Inflammatory macrophage treated with lipopolysaccharide for 1 hour (primary cell): ENCODE data around the gene PLLP.

Experiments used
- DNase-seq, 2 donors: peaks; one replicate each; pipeline ENCODE4 v3.0.0-alpha.2; 2020 to 2022

PLLP gene

DNA sequence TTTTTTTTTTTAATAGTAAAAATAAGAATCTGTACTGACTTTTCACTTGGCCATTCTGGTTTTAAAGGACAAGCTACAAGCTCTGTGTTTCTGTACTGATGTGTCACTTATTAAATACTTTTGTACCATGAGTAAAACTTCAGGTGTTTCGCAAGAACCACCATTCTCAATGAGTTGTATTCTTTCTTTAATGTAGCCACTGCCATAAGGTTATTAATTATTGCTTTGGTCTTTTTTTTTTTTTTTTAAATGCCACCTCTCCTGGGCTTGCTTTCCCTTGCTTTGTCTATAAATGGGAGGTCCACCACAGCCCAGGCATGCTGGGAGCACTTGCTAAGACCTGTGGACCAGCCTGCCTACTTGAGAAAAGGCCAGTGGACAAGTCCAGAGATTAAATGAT lies 31.0 kb downstream of the PLLP start:
- no peak for DNase-seq

DNA sequence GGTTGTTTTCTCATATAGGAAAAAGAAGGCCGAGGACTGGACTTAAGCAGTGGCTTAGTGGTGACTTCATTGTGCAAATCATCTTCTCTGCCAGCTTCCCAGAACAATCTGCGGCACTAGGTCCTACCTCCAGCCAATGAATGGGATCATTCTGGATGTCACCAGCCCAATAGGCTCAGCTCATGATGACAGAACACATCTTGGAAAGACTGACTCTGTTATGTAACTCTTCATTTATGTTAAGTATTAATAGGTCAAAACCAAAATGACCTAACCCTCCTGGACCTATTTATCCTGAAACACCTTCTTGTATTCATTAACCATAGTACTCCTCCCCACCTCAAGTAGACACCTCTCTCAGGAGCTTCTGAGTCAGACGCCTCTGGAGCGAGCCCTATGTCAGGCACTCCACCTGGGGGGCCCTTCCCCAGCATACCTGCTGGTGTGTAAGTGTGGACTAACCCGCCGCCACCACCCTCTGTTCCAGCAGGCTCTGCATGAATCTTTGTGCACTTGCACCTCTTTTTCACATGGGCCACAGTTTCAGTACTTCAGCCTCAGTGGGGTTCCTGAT lies 32.2 kb downstream of the PLLP start:
- DNase-seq, result no peak

DNA sequence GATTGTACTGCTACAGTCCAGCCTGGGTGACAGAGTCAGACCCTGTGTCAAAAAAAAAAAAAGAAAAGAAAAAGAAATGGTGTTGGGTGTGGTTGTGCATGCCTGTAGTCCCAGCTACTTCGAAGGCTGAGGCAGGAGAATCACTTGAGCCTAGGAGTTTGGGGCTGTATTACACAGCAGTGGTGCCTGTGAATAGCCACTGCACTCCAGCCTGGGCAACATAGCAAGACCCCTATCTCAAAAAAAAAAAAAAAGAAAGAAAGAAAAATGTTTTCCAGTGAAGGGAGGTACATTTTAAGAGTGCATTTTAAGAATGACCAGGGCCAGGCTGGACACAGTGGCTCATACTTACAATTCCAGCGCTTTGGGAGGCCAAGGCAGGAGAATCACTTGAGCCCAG lies 33.1 kb downstream of the PLLP start:
- no peak for DNase-seq

DNA sequence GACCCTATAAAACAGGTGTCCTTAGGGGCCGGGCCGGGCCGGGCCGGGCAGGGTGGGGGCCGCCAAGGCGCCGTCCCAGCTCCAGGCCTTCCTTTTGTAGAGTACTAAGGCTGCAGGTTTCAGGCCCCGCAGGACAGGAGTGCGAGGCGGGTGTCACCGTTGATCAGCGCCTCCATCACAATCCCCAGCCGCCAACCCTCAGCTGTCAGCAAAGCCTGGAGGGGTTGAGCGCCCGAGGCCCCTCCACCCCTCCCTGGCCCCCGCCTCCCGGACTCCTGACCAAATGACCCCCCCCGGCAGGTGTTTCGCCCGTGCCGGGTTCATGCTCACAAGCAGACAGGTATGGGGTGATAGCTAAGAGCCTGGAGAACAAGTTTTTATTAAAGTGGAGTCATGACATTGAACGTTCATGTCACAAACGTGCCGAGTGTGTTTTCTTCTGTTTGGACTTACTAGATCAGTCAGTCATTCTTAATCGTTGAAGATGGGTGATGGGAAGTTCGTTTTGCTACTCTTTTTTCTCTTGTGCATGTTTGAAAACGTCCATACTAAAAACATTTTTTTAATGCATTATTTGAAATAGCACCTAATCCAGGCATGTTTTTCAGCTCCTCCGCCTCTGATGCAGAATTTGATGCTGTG lies 38.9 kb downstream of the PLLP start:
- no peak for DNase-seq

DNA sequence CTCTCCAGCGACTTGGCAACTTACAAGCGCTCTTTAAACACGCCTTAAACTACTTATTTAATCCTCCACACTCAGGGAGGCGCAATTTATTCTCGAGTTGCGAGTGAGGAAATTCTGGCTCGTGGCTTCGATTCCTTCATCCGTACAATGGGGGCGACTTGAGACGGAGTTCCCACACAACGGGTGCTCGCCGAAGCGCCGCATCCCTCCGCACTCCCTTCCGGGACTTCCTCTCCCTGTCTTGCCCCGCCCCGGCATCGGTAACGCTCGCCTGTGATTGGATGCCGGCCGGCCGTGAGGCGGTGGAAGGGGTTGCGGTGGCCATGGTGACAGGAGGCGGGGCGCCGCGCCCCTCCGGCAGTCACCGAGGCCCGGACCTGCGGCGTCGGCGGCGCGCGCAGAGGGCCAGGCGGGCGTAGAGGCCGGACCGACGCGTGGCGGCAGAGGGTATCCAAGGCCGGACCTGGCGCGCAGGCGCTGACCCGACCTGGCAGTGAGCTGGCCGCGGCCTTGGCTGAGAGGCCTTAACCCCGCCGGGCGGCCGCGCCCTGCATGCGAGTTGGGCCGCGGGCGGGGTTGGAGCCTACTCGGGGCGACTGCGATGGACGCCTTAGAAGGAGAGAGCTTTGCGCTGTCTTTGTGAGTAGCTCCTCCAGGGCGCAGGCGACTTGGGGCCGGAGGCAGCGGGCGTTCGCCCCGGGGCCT lies 39.6 kb downstream of the PLLP start, which contains the start of gene ARL2BP:
ARL2BP (plus strand) TSS at position 493 of the 705 bp plus-strand sequence; CDS start at position 602, 109 bp downstream.
- DNase-seq, result peak; percentile 97 to 98

DNA sequence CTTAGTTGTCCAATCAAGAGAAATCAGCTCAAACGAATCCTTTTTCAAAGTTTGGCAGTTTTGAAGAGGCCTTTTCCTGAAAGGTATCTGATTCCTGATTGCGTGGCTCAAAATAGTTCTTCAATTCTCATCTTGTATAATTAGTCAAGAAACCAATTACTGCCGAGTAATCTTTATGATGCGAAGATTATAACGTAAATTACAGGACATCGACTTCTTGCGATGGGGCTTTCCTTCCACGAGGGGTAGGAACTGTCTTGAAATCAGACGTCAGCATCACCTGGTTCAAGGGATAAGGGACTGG lies 40.1 kb downstream of the PLLP start:
- DNase-seq, result no peak

DNA sequence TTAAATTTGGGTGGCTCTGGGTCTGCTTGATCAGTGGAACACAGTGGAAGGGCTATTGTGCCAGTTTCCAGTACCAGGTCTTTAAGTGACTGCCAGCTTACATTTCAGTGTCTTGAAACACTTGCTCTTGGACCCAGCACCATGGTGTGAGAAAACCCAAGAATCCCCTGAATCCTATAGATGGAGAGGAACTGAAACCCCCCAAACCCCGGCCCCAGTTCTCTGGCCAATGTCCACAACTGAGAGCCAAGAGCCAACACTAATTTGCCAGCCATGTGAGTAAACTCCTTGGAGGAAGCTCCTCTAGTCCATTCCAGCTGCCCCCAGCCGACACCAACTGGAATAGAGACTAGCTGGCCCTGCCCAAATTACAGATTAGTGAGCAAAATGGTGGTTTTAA lies 41.8 kb downstream of the PLLP start:
- no peak for DNase-seq

DNA sequence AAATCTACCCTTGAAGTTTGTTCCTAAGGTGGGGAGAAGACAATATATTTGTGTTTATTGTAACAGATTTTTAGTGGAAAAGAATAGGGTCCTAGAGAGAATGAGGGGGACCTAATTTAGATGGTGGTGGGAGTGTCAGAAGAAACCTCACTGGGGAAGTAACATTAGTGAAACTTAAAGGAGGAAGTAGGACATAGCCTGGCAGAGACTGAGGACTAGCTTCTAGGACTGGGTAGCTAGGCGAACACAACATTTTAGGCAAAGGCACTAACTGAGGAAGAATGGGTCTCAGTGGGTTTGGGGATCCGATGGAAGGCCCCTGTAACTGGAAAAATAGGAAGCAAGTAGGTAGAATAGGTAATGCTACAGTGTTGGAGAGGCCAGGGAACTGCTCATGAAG lies 43.6 kb downstream of the PLLP start:
- peak; percentile 55 to 62 for DNase-seq

DNA sequence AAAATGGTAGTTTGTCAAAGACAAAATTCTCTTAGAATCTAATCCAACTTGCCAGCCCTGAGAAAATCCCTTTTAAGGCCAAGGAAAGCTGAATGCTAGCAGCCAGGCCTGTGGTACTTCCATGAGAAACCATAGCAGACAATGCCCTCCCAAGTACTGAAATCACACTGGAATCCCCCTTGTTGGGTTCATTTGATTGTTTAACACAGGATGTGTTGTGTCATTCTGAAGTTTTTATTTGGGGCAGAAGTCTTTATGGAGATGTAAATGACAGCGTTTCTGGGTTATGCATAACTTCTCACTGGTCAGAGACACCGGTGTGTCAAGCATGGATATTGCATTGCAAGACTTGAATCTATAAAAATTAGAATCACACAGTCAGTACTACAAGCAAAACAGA lies 45.4 kb downstream of the PLLP start:
- peak; percentile 68 to 91 for DNase-seq

DNA sequence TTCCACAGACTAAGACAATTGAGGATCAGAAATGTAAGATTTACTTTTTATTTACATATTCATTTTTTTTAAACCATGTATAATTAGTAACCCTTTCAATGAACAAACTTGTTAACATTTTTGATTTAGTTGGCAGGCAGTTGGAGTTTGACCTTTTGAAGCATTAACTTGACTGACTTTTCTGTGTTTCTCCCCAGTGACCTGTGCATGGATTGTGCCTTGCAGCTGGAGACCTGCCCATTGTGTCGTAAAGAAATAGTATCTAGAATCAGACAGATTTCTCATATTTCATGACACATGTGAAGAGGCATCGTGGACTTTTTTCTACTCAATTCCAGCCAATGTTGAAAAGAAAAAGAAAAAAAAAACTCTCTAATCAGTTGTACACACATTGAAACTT lies 45.8 kb downstream of the PLLP start:
- DNase-seq, result no peak

DNA sequence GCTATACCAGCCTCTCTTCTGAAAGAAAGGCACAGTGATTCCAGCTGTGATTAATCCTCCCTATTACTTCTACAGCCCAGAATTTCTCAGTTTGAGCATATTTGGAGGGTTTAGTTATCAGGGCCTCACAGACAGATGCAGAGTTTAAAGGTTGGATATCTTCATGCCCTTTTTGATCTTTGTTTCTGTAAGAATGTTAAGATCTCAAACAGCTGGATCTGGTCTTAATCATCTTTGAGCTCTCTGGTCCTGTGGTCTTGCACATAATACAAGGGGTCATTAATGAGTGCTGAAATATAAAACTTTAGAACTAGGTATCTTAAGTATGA lies 48.5 kb downstream of the PLLP start:
- DNase-seq, result no peak

DNA sequence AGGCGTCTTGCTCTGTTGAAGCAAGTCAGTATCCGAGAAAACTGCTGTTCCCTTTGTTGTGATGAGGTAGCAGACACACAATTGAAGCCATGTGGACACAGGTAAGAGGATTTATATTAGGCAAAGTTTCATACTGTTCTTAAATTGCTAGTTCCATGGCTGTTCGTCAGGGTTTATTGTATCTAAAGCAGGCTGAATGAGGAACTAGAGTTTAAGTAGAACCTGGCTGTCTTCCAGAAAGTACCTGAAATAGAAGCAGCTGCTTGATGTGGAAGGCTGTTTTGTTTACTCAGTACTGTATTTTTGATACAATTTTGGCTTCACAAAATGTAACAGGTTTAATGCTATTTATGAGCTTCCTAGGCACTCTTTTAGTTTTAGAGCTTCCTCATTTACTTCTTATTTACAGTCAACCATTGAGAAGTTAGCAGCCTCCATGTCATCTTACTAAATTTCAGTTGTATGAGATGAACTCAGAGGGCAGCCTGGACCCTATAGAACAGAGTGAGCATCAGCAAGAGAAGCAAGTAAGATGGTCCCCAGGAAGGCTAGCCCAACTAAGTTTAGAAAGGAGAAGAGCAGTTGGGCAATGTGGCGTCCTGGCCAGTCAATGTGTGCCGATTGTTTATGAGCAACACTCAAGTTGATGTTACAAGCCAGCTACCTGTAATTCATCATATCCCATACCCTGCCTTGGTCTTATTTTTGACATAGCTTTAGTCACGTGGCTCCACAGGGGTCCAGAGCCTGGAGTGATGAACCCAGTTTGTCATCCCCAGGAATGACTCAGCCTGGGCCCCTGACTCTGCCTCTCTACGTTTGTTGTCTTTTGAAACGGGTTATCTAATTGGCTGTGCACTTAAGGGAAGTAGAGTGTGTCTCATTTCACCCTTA lies 49.1 kb downstream of the PLLP start:
- peak in 1 of 2 donors; percentile 20 for DNase-seq

DNA sequence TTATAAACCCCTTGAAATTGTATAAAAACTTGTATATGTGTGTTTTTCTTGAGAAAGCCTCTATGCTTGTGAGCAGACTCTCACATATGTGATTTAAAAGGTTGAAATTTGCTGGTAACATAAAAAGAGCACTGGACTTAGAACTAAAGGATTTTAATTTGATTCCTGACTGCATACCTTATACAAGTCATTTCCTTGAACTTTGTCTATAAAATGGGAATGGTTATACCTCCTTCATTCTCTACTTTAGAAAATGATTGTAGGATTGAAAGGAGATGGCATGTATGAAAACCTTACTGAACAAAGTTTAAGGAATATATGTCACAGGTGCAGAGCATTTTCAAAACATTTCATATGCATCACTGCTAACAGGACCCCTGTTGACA lies 49.8 kb downstream of the PLLP start:
- no peak for DNase-seq

DNA sequence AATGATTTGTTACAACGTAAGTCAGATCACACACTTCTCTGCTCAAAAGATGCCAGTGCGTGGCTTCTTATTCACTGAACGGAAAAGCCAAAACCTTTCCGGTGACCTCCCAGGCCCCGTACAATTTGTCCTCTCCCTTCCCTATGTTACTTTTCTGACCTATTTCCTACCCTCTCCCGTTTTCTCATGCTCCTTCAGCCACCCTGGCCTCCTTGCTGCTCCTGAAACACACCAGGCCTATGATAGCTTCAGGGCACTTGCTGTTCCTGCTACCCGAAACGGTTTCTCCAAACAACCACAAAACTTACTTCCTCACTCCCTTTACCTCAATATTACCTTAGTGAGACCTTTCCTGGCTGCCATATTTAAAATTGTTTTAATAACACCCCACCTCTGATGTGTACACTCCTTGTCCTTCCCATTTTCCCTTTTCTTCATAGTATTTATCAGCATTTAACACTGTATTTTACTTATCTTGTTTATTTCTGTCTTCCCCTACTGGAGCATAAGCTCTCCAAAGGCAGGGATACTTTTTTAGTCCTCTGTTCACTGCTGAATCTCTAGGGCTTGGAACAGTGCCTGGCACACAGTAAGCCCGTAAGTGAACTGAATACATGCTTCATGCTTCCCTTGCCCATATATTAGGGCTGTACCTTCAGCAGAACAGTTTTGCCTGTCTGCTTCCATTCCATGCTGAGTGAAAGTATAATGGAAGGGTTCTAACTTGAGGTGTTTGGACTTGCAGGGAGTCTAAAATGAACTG lies 50.3 kb downstream of the PLLP start:
- DNase-seq, result no peak

DNA sequence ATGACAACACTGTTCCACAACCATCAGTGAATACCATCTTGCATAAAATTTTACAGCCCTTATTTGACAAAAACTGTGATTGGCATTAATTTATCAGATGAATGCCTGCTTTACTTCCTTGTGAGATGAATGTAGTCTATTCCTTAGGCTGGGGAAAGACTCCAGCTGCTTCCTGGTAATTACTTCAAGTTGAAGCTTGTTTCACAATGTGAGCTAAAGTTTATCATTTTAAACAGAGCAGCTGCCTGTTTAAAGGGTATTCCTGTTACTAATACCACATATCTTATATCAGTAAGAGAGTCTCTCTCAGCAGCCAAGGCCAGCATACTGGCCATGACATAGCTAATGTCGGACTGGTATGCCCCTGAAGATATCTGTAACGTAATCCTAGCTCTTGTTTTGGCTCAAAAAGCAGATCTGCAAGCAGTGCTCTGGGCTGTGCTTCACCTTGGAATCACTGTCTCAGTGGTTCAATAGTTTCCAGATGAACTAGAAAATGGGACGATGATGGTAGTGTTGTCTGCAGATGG lies 52.6 kb downstream of the PLLP start:
- no peak for DNase-seq

DNA sequence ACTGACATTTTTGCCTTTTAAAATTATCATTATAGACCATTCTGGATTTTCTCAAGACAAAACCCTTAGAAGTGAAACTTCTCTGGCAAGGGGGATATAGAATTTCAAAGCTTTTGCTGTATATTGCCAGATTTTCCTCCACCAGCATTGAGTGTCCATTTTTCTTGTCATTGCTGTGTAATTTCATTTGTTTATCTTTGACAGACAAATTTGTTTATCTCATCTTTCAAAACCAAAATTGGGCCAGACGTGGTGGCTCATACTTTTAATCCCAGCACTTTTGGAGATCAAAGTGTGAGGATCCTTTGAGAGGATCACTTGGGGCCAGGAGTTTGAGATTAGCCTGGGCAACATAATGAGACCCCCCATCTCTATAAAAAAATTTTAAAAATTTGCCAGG lies 55.4 kb downstream of the PLLP start:
- DNase-seq, result no peak

DNA sequence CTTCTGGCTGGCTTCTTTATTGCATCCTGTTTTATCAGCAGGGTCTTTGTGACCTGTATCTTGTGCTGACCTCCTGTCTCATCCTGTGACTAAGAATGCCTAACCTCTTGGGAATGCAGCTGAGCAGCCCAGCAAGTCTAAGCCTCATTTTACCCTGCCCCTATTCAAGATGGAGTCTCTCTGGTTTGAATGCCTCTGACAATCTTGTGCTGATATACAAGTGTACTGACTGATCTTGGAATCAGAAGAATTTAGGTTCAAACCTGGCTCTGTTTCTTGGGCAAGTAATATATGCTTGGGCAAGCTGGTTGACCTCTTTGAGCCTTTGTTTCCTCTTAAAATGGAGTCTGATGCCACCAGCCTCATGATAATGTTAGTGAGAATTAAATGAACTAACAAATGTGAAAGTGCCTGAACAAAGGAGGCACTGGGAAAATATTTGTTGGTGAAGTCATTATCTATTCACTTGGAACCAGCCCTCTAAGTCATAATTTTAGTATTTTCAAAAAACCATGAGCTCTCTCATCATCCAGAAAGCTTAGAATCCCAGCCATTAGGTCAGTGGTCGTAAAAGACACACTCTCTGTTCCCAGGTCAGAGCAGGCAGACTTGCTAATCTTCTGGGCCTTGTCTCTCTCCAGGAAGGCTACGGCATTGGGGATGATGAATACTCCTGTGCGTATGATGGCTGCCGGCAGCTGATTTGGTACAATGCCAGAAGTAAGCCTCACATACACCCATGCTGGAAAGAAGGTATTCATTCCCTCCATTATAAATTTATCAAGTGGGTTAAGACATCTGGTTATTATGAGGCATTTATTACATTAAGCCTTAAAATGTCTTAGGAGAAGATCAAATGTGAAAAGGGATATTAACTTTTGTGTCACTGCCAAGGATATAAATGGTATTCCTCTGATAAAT lies 57.5 kb downstream of the PLLP start:
- DNase-seq, result no peak

DNA sequence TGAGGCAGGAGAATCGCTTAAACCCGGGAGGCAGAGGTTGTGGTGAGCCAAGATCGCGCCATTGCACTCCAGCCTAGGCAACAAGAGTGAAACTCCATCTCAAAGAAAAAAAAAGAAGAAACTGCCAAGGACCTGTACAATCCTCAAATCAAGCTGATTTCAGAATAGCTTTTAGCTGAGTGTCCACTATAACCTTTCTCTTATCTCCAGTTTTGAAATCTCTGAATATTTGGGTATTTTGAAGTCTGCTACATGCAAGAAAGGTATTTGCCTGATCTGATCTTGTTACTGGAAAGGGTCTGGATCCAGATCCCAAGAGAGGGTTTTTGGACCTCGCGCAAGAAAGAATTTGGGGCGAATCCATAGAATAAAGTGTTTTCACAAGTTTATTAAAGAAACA lies 58.5 kb downstream of the PLLP start:
- DNase-seq, result no peak

DNA sequence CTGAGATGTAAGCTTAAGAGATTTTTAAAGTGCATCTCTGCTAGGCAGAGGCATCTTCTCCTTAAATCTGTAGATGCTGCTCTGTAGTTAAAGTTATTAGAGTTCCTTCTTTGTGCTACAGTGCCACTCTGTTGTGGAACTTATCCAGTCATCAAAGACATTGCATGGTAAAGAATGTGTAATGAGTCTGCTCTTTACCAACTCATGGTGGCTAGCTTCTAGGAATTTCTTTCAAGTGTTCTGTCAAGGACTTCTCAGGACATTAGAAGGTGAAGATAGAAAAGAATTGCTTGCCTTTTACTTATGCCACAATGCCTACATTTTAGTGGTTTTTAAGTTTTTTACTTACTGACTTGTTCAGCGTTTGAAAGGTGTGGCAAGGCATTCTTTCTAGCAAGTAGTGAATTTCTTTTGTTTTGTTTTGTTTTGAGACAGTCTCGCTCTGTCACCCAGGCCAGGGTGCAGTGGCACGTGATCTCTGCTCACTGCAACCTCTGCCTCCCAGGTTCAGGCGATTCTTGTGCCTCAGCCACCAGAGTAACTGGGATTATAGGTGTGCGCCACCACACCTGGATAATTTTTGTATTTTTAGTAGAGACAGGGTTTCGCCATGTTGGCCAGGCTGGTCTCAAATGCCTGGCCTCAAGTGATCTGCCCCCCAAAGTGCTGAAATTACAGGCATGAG lies 59.7 kb downstream of the PLLP start:
- no peak for DNase-seq

DNA sequence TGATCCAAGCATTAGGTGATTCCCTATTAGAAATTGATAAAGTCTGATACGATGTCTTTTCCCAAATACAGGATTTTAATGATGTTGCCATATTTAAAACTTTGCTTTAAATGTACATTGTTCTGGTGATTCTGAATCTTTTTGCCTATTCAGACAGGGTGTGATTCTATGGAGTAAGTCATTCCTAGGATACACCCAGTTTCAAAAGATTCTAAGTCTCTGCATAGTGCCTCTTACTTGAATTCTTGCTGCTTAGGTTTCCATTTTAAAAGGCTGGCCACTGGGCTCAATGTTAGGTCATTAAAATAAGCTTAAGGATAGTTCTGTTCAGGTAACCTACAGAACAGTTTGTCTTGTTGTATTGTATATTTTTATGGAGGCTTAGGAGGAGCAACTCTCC lies 61.4 kb downstream of the PLLP start:
- no peak for DNase-seq

DNA sequence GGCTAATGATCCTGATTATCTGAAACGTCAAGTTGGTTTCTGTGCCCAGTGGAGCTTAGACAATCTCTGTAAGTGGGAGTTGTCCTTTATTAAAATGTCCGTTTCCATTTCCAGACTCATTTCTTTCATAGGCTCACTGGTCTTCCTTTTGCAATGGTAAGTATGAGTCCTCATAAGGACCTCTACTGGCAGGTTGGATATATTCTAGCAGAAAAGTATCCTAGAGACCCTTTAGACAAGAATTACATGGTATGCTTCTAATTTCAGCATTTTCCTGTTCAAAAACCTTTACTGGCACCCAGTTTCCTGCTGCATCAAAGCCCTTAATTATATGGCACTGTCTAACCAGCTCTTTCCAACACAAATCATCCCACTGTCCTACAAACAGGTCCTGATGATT lies 67.5 kb downstream of the PLLP start:
- DNase-seq, result no peak
